ENCODE measurements around the gene UBQLN4. TPM values are rescaled to one million over a fixed set of nuclear protein-coding genes. Genes with fewer than 3 reads are reported as not detected.
"Not testable (repeated sequence)": the region's sequence is repeated elsewhere in the genome, so short reads cannot be mapped to it uniquely, and the experiment has no call there.

The UBQLN4 gene
- total RNA-seq, 1 donor from 2014 or later: 36.4 TPM

DNA sequence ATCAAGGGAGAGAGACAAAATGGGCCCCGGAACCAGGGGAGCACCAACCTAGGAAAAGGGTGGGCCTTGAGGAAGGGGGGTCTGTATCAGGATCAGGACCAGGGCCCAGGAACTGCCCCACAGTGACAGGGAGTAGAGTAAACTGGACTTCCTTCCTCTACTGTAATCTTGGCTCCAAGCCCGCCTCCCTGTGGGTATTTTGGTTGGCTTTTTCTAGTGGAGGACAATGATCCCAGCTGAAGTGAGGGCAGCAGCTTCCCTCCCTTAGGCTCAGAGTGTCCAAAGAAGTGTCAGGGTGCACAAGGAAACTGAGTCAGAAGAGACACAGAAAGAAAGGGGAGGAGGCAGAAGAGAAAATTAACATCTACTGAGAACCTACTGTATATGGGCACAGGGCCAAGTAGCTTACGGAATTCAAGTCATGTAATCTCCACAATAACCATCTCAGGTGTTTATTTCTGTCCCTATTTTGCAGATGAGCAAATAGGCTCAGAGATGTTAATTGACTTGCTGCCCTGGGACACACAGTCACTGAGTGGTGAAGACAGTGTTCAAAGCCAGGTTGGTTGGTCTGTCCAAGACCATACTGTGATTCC lies 4.8 kb downstream of the UBQLN4 start:
- Mint-ChIP-seq H3K27me3 (ENCODE audit: unreplicated experiment) (no peaks in the 10 kb centered on the region), H3K4me3 (ENCODE audit: unreplicated experiment) (no peak overlapping the region), H3K36me3 (ENCODE audit: unreplicated experiment) (peaks cover 10% of the 10 kb centered on the region), H3K9me3 (ENCODE audit: unreplicated experiment) (no peaks in the 10 kb centered on the region), H3K27ac (ENCODE audit: unreplicated experiment) (no peak overlapping the region), H3K4me1 (ENCODE audit: unreplicated experiment) (peaks cover 11% of the 10 kb centered on the region)
- DNase-seq (ENCODE audit: extremely low spot score, unreplicated experiment): no peak
- TF ChIP-seq, protein P1, sequence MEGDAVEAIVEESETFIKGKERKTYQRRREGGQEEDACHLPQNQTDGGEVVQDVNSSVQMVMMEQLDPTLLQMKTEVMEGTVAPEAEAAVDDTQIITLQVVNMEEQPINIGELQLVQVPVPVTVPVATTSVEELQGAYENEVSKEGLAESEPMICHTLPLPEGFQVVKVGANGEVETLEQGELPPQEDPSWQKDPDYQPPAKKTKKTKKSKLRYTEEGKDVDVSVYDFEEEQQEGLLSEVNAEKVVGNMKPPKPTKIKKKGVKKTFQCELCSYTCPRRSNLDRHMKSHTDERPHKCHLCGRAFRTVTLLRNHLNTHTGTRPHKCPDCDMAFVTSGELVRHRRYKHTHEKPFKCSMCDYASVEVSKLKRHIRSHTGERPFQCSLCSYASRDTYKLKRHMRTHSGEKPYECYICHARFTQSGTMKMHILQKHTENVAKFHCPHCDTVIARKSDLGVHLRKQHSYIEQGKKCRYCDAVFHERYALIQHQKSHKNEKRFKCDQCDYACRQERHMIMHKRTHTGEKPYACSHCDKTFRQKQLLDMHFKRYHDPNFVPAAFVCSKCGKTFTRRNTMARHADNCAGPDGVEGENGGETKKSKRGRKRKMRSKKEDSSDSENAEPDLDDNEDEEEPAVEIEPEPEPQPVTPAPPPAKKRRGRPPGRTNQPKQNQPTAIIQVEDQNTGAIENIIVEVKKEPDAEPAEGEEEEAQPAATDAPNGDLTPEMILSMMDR (IDR thresholded peaks at IDR 0.05): no peak

DNA sequence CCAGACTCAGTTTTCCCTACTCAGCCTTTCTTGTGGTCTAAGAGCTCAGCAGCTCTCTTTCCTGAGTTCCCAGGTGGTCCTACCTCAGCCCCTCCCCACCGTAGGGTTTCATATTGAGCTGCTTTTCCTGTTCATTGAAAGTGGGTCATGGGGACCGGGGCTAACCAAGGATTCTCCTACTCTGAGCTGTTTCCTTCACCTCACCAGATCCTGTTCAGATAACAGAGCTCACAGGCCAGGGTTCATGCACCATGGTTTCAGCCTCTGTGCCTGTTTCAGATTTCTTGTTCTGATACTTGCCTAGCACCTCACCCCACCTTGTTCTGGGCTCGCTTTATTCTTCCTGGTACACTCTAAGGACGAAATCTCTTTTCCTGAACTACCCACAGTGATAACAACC lies 8.5 kb downstream of the UBQLN4 start:
- H3K4me3 Mint-ChIP-seq (ENCODE audit: unreplicated experiment): no peak overlapping the region
- H3K9me3 Mint-ChIP-seq (ENCODE audit: unreplicated experiment): no peaks in the 10 kb centered on the region
- H3K4me1 Mint-ChIP-seq (ENCODE audit: unreplicated experiment): no peaks in the 10 kb centered on the region
- H3K36me3 Mint-ChIP-seq (ENCODE audit: unreplicated experiment): peaks cover 16% of the 10 kb centered on the region
- H3K27ac Mint-ChIP-seq (ENCODE audit: unreplicated experiment): no peak overlapping the region
- H3K27me3 Mint-ChIP-seq (ENCODE audit: unreplicated experiment): no peaks in the 10 kb centered on the region
- TF ChIP-seq, protein P1 (IDR thresholded peaks at IDR 0.05): no peak
- no peak for DNase-seq (ENCODE audit: extremely low spot score, unreplicated experiment)

- Mint-ChIP-seq H3K4me1 (ENCODE audit: unreplicated experiment) (no peaks in the 10 kb centered on the region), H3K4me3 (ENCODE audit: unreplicated experiment) (no peak overlapping the region), H3K27ac (ENCODE audit: unreplicated experiment) (no peak overlapping the region), H3K27me3 (ENCODE audit: unreplicated experiment) (no peaks in the 10 kb centered on the region), H3K36me3 (ENCODE audit: unreplicated experiment) (peaks cover 8% of the 10 kb centered on the region), H3K9me3 (ENCODE audit: unreplicated experiment) (no peaks in the 10 kb centered on the region)
- TF ChIP-seq, protein P1 (IDR thresholded peaks at IDR 0.05): no peak
- no peak for DNase-seq (ENCODE audit: extremely low spot score, unreplicated experiment)
Measured at GRCh38 chr1:156042828-156043227, 10.8 kb downstream of the UBQLN4 start.

GRCh38 chr1:156034991-156035390 lies 18.6 kb downstream of the UBQLN4 start:
- not testable (repeated sequence) for H3K4me1 Mint-ChIP-seq (ENCODE audit: unreplicated experiment); DNase-seq (ENCODE audit: extremely low spot score, unreplicated experiment); H3K27me3 Mint-ChIP-seq (ENCODE audit: unreplicated experiment); H3K27ac Mint-ChIP-seq (ENCODE audit: unreplicated experiment); H3K9me3 Mint-ChIP-seq (ENCODE audit: unreplicated experiment); H3K4me3 Mint-ChIP-seq (ENCODE audit: unreplicated experiment)
- H3K36me3 Mint-ChIP-seq (ENCODE audit: unreplicated experiment): peaks cover 11% of the 10 kb centered on the region

GRCh38 chr1:156033011-156033410 lies 20.6 kb downstream of the UBQLN4 start:
- no peak overlapping the region for H3K4me3 Mint-ChIP-seq (ENCODE audit: unreplicated experiment)
- TF ChIP-seq, protein P1 (IDR thresholded peaks at IDR 0.05): no peak
- H3K9me3 Mint-ChIP-seq (ENCODE audit: unreplicated experiment): no peaks in the 10 kb centered on the region
- H3K27ac Mint-ChIP-seq (ENCODE audit: unreplicated experiment): no peak overlapping the region
- H3K36me3 Mint-ChIP-seq (ENCODE audit: unreplicated experiment): peaks cover 9% of the 10 kb centered on the region
- no peaks in the 10 kb centered on the region for H3K4me1 Mint-ChIP-seq (ENCODE audit: unreplicated experiment)
- DNase-seq (ENCODE audit: extremely low spot score, unreplicated experiment): no peak
- H3K27me3 Mint-ChIP-seq (ENCODE audit: unreplicated experiment): no peaks in the 10 kb centered on the region

- H3K9me3 Mint-ChIP-seq (ENCODE audit: unreplicated experiment): no peaks in the 10 kb centered on the region
- no peaks in the 10 kb centered on the region for H3K36me3 Mint-ChIP-seq (ENCODE audit: unreplicated experiment)
- H3K4me3 Mint-ChIP-seq (ENCODE audit: unreplicated experiment): no peak overlapping the region
- DNase-seq (ENCODE audit: extremely low spot score, unreplicated experiment): no peak
- TF ChIP-seq, protein P1 (IDR thresholded peaks at IDR 0.05): no peak
- H3K27me3 Mint-ChIP-seq (ENCODE audit: unreplicated experiment): peaks cover 9% of the 10 kb centered on the region
- H3K4me1 Mint-ChIP-seq (ENCODE audit: unreplicated experiment): peaks cover 2% of the 10 kb centered on the region
- no peak overlapping the region for H3K27ac Mint-ChIP-seq (ENCODE audit: unreplicated experiment)
Measured at GRCh38 chr1:156026588-156026987, 27.0 kb downstream of the UBQLN4 start.
